WTC11 (cell line): ENCODE results near the gene TNFRSF13B. TPM values are rescaled to one million over a fixed set of nuclear protein-coding genes. Genes with fewer than 3 reads are reported as not detected.
"Not testable (repeated sequence)": the region's sequence is repeated elsewhere in the genome, so short reads cannot be mapped to it uniquely, and the experiment has no call there.

Source experiments
- ATAC-seq: fragments of 200-7000 bp; cut with Tn5 transposase; 2 replicates; pipeline ENCODE4 v1.10.0; 2021; ENCODE audit warnings: mild to moderate bottlenecking, moderate library complexity
- CTCF ChIA-PET: fragments of 300-600 bp; sonication (Branson Sonifier 250); formaldehyde crosslinking; loops from one replicate; lab custom pipeline; 2021; ENCODE audit warnings: antibody characterized with exemption; lab: Charles Lee
- POLR2A ChIA-PET: fragments of 350-600 bp; sonication (Branson Sonifier 250); formaldehyde crosslinking; loops from one replicate; lab custom pipeline; 2021; ENCODE audit warnings: antibody characterized with exemption; lab: Charles Lee
- DNase-seq: peaks from one replicate; pipeline ENCODE4 v3.0.0; 2021; ENCODE audit warnings: low spot score
- H3K27ac Mint-ChIP-seq: 2 replicates; pipeline ENCODE4 v1.8.0; 2021; ENCODE audit warnings: mixed read lengths
- H3K27me3 Mint-ChIP-seq: 2 replicates; pipeline ENCODE4 v1.8.0; 2021; ENCODE audit warnings: low read depth, mild to moderate bottlenecking, moderate library complexity, mixed read lengths
- H3K36me3 Mint-ChIP-seq: 2 replicates; pipeline ENCODE4 v1.8.0; 2021; ENCODE audit warnings: mixed read lengths
- H3K4me1 Mint-ChIP-seq: 2 replicates; pipeline ENCODE4 v1.8.0; 2022; ENCODE audit warnings: mixed read lengths
- H3K4me3 Mint-ChIP-seq: 2 replicates; pipeline ENCODE4 v1.8.0; 2021; ENCODE audit warnings: mild to moderate bottlenecking, moderate library complexity, mixed read lengths
- H3K9me3 Mint-ChIP-seq: 2 replicates; pipeline ENCODE4 v1.8.0; 2021; ENCODE audit warnings: mixed read lengths
- CREM ChIP-seq: sonication (generic); formaldehyde crosslinking; IDR thresholded peaks from 2 replicates; pipeline ENCODE4 v1.8.1; 2022; ENCODE audit warnings: mild to moderate bottlenecking, missing genetic modification reagents, moderate library complexity
- CTCF ChIP-seq: fragments of 200-600 bp; IDR thresholded peaks from 2 replicates; pipeline ENCODE4 v1.8.0; 2022; ENCODE audit warnings: antibody characterized with exemption
- E2F5 ChIP-seq: sonication (generic); formaldehyde crosslinking; IDR thresholded peaks from 2 replicates; pipeline ENCODE4 v1.8.1; 2022; ENCODE audit warnings: mild to moderate bottlenecking, moderate library complexity, missing genetic modification reagents
- EMX1 ChIP-seq: fragments of 250-450 bp; sonication (Bioruptor Pico); IDR thresholded peaks from 2 replicates; pipeline ENCODE4 v1.8.0; 2021; ENCODE audit warnings: mild to moderate bottlenecking
- GRHL2 ChIP-seq: fragments of 250-450 bp; sonication (Bioruptor Pico); IDR thresholded peaks from 2 replicates; pipeline ENCODE4 v1.8.0; 2022; ENCODE audit warnings: mild to moderate bottlenecking, moderate library complexity; ENCODE audit not compliant: insufficient replicate concordance, severe bottlenecking
- HMGA2 ChIP-seq: fragments of 250-450 bp; sonication (Bioruptor Pico); IDR thresholded peaks from 2 replicates; pipeline ENCODE4 v1.4.0; 2021; ENCODE audit warnings: mild to moderate bottlenecking, moderate library complexity
- MLX ChIP-seq: sonication (generic); formaldehyde crosslinking; IDR thresholded peaks from 2 replicates; pipeline ENCODE4 v1.8.1; 2023; ENCODE audit warnings: mild to moderate bottlenecking, missing genetic modification reagents, moderate library complexity
- NR3C1 ChIP-seq: sonication (generic); formaldehyde crosslinking; conservative IDR thresholded peaks from 2 replicates; pipeline ENCODE4 v1.8.1; 2023; ENCODE audit warnings: low read depth, mild to moderate bottlenecking, missing genetic modification reagents
- SMAD4 ChIP-seq: sonication (generic); formaldehyde crosslinking; IDR thresholded peaks from 2 replicates; pipeline ENCODE4 v1.8.0; 2022; ENCODE audit warnings: mild to moderate bottlenecking, missing genetic modification reagents
- SOX15 ChIP-seq: fragments of 250-450 bp; sonication (Bioruptor Pico); IDR thresholded peaks from 2 replicates; pipeline ENCODE4 v1.9.0; 2021; ENCODE audit warnings: mild to moderate bottlenecking
- TCF7 ChIP-seq: sonication (generic); formaldehyde crosslinking; IDR thresholded peaks from 2 replicates; pipeline ENCODE4 v1.8.0; 2022; ENCODE audit warnings: mild to moderate bottlenecking, low read depth, missing genetic modification reagents, moderate library complexity
- TP53 ChIP-seq: sonication (generic); formaldehyde crosslinking; IDR thresholded peaks from 2 replicates; pipeline ENCODE4 v1.8.1; 2023; ENCODE audit warnings: mild to moderate bottlenecking, missing genetic modification reagents
- ZNF219 ChIP-seq: sonication (generic); formaldehyde crosslinking; IDR thresholded peaks from 2 replicates; pipeline ENCODE4 v1.8.0; 2023; ENCODE audit warnings: missing genetic modification reagents, mild to moderate bottlenecking, borderline replicate concordance
- ZNF512 ChIP-seq: sonication (generic); formaldehyde crosslinking; IDR thresholded peaks from 2 replicates; pipeline ENCODE4 v1.8.1; 2022; ENCODE audit warnings: missing genetic modification reagents, borderline replicate concordance
- ZNF671 ChIP-seq: fragments of 250-450 bp; sonication (Bioruptor Pico); IDR thresholded peaks from 2 replicates; pipeline ENCODE4 v1.8.0; 2021; ENCODE audit warnings: mild to moderate bottlenecking
- total RNA-seq: library from RNA; stranded (reverse); gene quantifications from 3 replicates; pipeline ENCODE4 v1.2.3, GENCODE V29; 2021
- TF ChIP-seq, protein P1 (sequence below): sonication (generic); formaldehyde crosslinking; conservative IDR thresholded peaks from 2 replicates; pipeline ENCODE4 v1.8.1; 2023; ENCODE audit warnings: mild to moderate bottlenecking, low read depth, missing genetic modification reagents, moderate library complexity
- TF ChIP-seq, protein P2 (sequence below): sonication (generic); formaldehyde crosslinking; IDR thresholded peaks from 2 replicates; pipeline ENCODE4 v1.8.0; 2023; ENCODE audit warnings: missing genetic modification reagents, mild to moderate bottlenecking, borderline replicate concordance
- TF ChIP-seq, protein P3 (sequence below): sonication (generic); formaldehyde crosslinking; IDR thresholded peaks from 2 replicates; pipeline ENCODE4 v1.8.1; 2022; ENCODE audit warnings: mild to moderate bottlenecking, missing genetic modification reagents, moderate library complexity, borderline replicate concordance

Gene TNFRSF13B
- total RNA-seq, 1 experiment from 2014 or later: not detected

DNA sequence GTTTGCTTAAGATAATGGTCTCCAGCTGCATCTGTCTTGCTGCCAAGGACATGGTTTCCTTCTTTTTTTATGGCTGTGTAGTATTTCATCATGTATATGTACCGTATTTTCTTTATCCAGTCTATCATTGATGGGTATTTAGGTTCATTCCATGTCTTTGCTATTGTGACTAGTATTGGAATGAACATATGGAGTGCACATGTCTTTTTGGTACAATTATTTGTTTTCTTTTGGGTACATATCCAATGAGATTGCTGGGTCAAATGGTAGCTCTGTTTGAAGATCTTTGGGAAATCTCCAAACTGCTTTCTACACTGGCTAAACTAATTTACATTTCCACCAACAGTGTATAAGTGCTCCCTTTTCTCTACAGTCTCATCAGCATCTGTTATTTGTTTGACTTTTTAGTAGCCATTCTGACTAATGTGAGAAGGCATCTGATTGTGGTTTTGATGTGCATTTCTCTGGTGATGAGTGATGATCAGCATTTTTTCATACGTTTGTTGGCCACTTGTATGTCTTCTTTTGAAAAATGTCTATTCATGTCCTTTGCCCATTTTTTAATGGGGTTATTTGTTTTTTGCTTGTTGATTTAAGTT lies 66.2 kb downstream of the TNFRSF13B start (continued):
- TF ChIP-seq CTCF: no peak
- no peak for TF ChIP-seq EMX1
- TF ChIP-seq HMGA2 (CRISPR knock-in tag): no peak
- no peak for TF ChIP-seq GRHL2 (CRISPR knock-in tag)
- no peak for TF ChIP-seq CREM (CRISPR knock-in tag)
- TF ChIP-seq SOX15 (CRISPR knock-in tag): no peak
- TF ChIP-seq SMAD4 (CRISPR knock-in tag): no peak
- TF ChIP-seq, protein P1, sequence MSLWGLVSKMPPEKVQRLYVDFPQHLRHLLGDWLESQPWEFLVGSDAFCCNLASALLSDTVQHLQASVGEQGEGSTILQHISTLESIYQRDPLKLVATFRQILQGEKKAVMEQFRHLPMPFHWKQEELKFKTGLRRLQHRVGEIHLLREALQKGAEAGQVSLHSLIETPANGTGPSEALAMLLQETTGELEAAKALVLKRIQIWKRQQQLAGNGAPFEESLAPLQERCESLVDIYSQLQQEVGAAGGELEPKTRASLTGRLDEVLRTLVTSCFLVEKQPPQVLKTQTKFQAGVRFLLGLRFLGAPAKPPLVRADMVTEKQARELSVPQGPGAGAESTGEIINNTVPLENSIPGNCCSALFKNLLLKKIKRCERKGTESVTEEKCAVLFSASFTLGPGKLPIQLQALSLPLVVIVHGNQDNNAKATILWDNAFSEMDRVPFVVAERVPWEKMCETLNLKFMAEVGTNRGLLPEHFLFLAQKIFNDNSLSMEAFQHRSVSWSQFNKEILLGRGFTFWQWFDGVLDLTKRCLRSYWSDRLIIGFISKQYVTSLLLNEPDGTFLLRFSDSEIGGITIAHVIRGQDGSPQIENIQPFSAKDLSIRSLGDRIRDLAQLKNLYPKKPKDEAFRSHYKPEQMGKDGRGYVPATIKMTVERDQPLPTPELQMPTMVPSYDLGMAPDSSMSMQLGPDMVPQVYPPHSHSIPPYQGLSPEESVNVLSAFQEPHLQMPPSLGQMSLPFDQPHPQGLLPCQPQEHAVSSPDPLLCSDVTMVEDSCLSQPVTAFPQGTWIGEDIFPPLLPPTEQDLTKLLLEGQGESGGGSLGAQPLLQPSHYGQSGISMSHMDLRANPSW (CRISPR knock-in tag): no peak

- H3K27ac Mint-ChIP-seq, H3K9me3 Mint-ChIP-seq, ATAC-seq, H3K4me3 Mint-ChIP-seq, CTCF ChIA-PET, H3K27me3 Mint-ChIP-seq, DNase-seq, H3K36me3 Mint-ChIP-seq, POLR2A ChIA-PET: not testable (repeated sequence)
- peaks cover 34% of the 10 kb centered on the region for H3K4me1 Mint-ChIP-seq
Observed at GRCh38 chr17:16903070-16903469, 68.8 kb downstream of the TNFRSF13B start.

DNA sequence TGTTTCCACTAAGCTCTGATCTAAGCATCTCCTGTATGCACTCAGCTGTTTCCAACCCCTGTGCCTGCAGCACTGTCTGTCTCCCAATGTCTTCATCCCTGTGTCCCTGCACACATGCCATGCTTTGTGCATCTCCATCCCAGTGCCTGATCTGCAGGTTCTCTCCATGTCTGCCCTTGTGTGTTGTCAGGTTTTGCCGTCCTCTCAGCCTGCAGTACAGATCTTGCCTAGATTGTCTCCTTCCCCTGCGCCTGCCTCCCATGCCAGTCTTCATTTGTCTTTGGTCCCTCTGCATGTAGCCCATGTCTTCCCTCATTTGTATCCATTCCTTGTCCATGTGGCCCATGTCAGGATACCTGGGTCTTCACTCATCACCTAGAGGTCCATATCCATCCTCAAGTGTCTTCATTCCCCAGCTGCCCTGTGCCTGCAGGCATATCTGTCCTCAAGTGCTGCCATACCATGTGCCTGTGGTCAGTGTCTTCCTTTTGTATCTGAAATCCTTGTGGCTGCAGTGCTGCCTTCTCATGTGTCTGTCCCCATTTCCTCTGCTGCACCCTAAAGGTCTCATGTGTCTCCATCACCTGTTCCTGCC lies 71.5 kb downstream of the TNFRSF13B start:
- DNase-seq (no peak), ATAC-seq (no peak)
- Mint-ChIP-seq H3K27ac (no peak overlapping the region), H3K4me3 (no peak overlapping the region), H3K4me1 (peaks cover 34% of the 10 kb centered on the region), H3K27me3 (peaks cover 4% of the 10 kb centered on the region), H3K9me3 (peaks cover 10% of the 10 kb centered on the region; the same call in 1 of the 2 replicates), H3K36me3 (no peaks in the 10 kb centered on the region)
- ChIA-PET CTCF (no interaction called here), POLR2A (no interaction called here)
- TF ChIP-seq E2F5 (CRISPR knock-in tag) (no peak), NR3C1 (CRISPR knock-in tag) (no peak), TP53 (no peak), ZNF671 (CRISPR knock-in tag) (no peak), TCF7 (CRISPR knock-in tag) (no peak), ZNF512 (CRISPR knock-in tag) (no peak), ZNF219 (no peak), MLX (CRISPR knock-in tag) (no peak)
- TF ChIP-seq, protein P2, sequence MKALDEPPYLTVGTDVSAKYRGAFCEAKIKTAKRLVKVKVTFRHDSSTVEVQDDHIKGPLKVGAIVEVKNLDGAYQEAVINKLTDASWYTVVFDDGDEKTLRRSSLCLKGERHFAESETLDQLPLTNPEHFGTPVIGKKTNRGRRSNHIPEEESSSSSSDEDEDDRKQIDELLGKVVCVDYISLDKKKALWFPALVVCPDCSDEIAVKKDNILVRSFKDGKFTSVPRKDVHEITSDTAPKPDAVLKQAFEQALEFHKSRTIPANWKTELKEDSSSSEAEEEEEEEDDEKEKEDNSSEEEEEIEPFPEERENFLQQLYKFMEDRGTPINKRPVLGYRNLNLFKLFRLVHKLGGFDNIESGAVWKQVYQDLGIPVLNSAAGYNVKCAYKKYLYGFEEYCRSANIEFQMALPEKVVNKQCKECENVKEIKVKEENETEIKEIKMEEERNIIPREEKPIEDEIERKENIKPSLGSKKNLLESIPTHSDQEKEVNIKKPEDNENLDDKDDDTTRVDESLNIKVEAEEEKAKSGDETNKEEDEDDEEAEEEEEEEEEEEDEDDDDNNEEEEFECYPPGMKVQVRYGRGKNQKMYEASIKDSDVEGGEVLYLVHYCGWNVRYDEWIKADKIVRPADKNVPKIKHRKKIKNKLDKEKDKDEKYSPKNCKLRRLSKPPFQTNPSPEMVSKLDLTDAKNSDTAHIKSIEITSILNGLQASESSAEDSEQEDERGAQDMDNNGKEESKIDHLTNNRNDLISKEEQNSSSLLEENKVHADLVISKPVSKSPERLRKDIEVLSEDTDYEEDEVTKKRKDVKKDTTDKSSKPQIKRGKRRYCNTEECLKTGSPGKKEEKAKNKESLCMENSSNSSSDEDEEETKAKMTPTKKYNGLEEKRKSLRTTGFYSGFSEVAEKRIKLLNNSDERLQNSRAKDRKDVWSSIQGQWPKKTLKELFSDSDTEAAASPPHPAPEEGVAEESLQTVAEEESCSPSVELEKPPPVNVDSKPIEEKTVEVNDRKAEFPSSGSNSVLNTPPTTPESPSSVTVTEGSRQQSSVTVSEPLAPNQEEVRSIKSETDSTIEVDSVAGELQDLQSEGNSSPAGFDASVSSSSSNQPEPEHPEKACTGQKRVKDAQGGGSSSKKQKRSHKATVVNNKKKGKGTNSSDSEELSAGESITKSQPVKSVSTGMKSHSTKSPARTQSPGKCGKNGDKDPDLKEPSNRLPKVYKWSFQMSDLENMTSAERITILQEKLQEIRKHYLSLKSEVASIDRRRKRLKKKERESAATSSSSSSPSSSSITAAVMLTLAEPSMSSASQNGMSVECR (CRISPR knock-in tag): no peak
- TF ChIP-seq, protein P3, sequence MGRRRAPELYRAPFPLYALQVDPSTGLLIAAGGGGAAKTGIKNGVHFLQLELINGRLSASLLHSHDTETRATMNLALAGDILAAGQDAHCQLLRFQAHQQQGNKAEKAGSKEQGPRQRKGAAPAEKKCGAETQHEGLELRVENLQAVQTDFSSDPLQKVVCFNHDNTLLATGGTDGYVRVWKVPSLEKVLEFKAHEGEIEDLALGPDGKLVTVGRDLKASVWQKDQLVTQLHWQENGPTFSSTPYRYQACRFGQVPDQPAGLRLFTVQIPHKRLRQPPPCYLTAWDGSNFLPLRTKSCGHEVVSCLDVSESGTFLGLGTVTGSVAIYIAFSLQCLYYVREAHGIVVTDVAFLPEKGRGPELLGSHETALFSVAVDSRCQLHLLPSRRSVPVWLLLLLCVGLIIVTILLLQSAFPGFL (CRISPR knock-in tag): no peak
